Left ventricle myocardium inferior (tissue), 1 donor: Measurements from ENCODE around the gene KCNMA1. TPM values are rescaled to one million over a fixed set of nuclear protein-coding genes. Genes with fewer than 3 reads are reported as not detected.
"Not testable (repeated sequence)": the region's sequence is repeated elsewhere in the genome, so short reads cannot be mapped to it uniquely, and the experiment has no call there.

Experiments
- DNase-seq: peaks from one replicate; pipeline ENCODE4 v3.0.0-alpha.2; 2020
- H3K27ac ChIP-seq: fragments of 200-600 bp; replicated peaks from 2 replicates; pipeline ENCODE4 v1.8.0; 2021
- H3K27me3 ChIP-seq: fragments of 200-600 bp; 2 replicates; pipeline ENCODE4 v1.8.0; 2021; ENCODE audit warnings: low read depth
- H3K36me3 ChIP-seq: fragments of 200-600 bp; 2 replicates; pipeline ENCODE4 v1.8.0; 2021
- H3K4me1 ChIP-seq: fragments of 200-600 bp; 2 replicates; pipeline ENCODE4 v1.8.0; 2021
- H3K4me3 ChIP-seq: fragments of 200-600 bp; 2 replicates; pipeline ENCODE4 v1.8.0; 2021; ENCODE audit warnings: mild to moderate bottlenecking, moderate library complexity
- H3K9me3 ChIP-seq: fragments of 200-600 bp; replicated peaks from 2 replicates; pipeline ENCODE4 v1.8.0; 2021
- intact Hi-C: fragments of 100-400 bp; cut with micrococcal nuclease; formaldehyde crosslinking; loops from one replicate; pipeline ENCODE4 v1.11.0; 2022
- total RNA-seq: library from RNA; stranded (reverse); fragmentation: NEBNext Ultra II Directional; extraction: Animal tissue kit (Norgen Biotek cat#: 25700); gene quantifications from one replicate; pipeline ENCODE4 v1.2.1, GENCODE V29; 2021
- TF ChIP-seq, protein P1 (sequence below): fragments of 200-600 bp; IDR thresholded peaks from 2 replicates; pipeline ENCODE4 v1.8.0; 2021; ENCODE audit warnings: antibody characterized with exemption, mild to moderate bottlenecking, borderline replicate concordance
- donor health status: DM: no; HTN: yes; CAD: no; lungs with severe emphysema.

KCNMA1 gene
- total RNA-seq, 1 donor from 2014 or later: 1.8 TPM

DNA sequence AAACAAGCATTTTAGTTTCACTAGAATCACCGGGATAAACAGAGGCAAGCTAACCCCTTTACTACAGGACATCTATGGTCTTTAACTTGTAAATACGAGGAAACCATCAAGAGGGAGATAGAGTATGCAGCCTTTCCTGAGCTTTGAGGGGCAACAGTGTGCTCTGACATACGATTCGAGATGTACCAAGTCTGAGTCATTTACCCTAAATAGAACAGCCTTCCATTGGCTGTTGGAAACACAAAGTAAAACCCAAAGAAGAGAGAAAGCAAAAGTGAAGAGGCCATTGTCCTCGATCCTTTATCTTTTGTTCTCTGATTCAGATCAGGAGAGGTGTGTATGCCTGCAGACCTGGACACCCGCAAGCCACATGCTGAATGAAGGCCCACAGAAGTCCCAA lies 289.5 kb downstream of the KCNMA1 start:
- Histone ChIP-seq H3K36me3 (no peaks in the 10 kb centered on the region), H3K4me3 (no peak overlapping the region), H3K27ac (no peak overlapping the region), H3K9me3 (no peaks in the 10 kb centered on the region), H3K27me3 (peaks cover 25% of the 10 kb centered on the region), H3K4me1 (no peaks in the 10 kb centered on the region)
- TF ChIP-seq, protein P1, sequence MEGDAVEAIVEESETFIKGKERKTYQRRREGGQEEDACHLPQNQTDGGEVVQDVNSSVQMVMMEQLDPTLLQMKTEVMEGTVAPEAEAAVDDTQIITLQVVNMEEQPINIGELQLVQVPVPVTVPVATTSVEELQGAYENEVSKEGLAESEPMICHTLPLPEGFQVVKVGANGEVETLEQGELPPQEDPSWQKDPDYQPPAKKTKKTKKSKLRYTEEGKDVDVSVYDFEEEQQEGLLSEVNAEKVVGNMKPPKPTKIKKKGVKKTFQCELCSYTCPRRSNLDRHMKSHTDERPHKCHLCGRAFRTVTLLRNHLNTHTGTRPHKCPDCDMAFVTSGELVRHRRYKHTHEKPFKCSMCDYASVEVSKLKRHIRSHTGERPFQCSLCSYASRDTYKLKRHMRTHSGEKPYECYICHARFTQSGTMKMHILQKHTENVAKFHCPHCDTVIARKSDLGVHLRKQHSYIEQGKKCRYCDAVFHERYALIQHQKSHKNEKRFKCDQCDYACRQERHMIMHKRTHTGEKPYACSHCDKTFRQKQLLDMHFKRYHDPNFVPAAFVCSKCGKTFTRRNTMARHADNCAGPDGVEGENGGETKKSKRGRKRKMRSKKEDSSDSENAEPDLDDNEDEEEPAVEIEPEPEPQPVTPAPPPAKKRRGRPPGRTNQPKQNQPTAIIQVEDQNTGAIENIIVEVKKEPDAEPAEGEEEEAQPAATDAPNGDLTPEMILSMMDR: no peak
- intact Hi-C loops: no loop called here
- no peak for DNase-seq

DNA sequence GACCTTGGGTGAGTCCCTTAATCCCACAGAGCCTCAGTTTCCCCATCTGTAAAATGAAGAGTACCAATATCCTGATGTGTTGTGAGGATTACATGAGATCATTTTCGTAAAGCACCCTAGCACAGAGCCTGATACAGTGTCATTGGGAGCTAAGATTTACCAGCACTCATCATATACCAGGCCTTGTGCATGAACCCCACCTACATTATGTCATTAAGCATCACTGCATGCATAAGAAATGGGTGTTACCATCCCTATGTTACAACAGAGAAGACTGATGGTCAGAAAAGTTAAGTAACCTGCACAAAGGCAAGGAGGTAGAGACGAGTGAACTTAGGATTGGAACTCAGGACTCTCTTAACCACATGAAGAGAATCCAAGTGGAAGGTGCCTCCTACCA lies 290.6 kb downstream of the KCNMA1 start:
- H3K4me1 ChIP-seq: no peaks in the 10 kb centered on the region
- no peak for DNase-seq
- no peak overlapping the region for H3K27ac ChIP-seq
- H3K36me3 ChIP-seq: no peaks in the 10 kb centered on the region
- TF ChIP-seq, protein P1: no peak
- H3K9me3 ChIP-seq: no peaks in the 10 kb centered on the region
- H3K4me3 ChIP-seq: no peak overlapping the region
- peaks cover 25% of the 10 kb centered on the region for H3K27me3 ChIP-seq
- intact Hi-C loops: no loop called here

DNA sequence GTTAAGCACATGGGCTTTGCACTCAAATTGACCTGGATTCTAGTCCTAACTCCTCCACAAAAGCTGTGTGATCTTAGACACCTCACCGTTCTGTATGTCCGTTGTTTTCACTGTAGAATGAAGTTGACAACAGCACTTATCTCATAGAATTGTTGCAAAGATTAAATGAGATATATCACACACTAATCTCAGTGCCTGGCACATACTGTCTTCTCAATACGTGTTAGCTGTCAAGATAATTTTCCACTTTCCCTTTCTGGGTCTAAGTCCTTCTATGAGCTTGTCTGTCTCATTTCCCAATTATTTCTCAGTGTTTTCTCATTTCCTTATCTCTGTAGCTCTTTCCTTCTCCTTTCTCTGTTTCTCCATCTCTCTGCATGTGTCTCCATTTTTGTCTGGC lies 296.6 kb downstream of the KCNMA1 start:
- no peak for DNase-seq
- intact Hi-C loops: no loop called here
- TF ChIP-seq, protein P1: no peak

GRCh38 chr10:77339872-77340271 lies 297.7 kb downstream of the KCNMA1 start:
- intact Hi-C loops, H3K27ac ChIP-seq, H3K4me3 ChIP-seq, DNase-seq, H3K9me3 ChIP-seq, H3K36me3 ChIP-seq, H3K4me1 ChIP-seq: not testable (repeated sequence)
- H3K27me3 ChIP-seq: peaks cover 46% of the 10 kb centered on the region

More for the DNA sequence above, 296.6 kb downstream of the KCNMA1 start:
- Histone ChIP-seq H3K4me1 (no peaks in the 10 kb centered on the region), H3K27ac (no peak overlapping the region), H3K27me3 (peaks cover 53% of the 10 kb centered on the region), H3K36me3 (no peaks in the 10 kb centered on the region), H3K4me3 (no peak overlapping the region), H3K9me3 (peaks cover 9% of the 10 kb centered on the region)

- H3K36me3 ChIP-seq: no peaks in the 10 kb centered on the region
- peaks cover 9% of the 10 kb centered on the region for H3K9me3 ChIP-seq
- no peak overlapping the region for H3K27ac ChIP-seq
- TF ChIP-seq, protein P1: no peak
- H3K27me3 ChIP-seq: peaks cover 46% of the 10 kb centered on the region
- H3K4me3 ChIP-seq: no peak overlapping the region
- intact Hi-C loops: no loop called here
- H3K4me1 ChIP-seq: no peaks in the 10 kb centered on the region
- DNase-seq: no peak
Observed at GRCh38 chr10:77339166-77339565, 298.4 kb downstream of the KCNMA1 start.

DNA sequence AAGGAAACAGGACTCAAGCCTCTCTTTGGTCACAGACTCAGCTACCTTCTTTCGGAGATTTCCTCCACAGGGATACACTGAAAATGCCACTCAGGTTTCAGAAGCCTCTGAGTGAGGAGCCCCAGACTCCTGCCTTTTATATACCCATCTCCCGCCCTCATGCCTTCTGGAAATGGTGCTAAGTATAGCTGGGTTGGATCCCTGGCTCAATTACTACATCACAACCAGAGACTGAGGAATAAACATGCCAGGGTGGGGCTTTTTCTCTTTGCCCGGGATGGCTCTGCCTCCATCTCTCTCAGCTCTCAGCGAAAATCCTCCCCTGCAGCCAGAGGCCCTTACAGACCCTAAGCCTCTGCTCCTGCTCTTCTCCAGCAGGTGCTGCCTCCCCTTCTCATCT lies 299.5 kb downstream of the KCNMA1 start:
- intact Hi-C loops: no loop called here
- Histone ChIP-seq H3K9me3 (peaks cover 9% of the 10 kb centered on the region), H3K36me3 (no peaks in the 10 kb centered on the region), H3K4me3 (no peak overlapping the region), H3K27me3 (peaks cover 43% of the 10 kb centered on the region), H3K27ac (no peak overlapping the region), H3K4me1 (no peaks in the 10 kb centered on the region)
- DNase-seq: no peak
- TF ChIP-seq, protein P1: no peak
